Measurements from ENCODE around the gene MBP.

The MBP gene

GRCh38 chr18:77134611-77135010 is 2.0 kb upstream of the MBP start:
- Histone ChIP-seq H3K9me3 (ENCODE audit: control extremely low read depth in 1 of 5, control insufficient read depth in 4 of 5, insufficient read depth in 2 of 5, low read depth in 1 of 5, low read length in 4 of 5) (no peaks in the 10 kb centered on the region), H3K27ac (ENCODE audit: insufficient read depth in 1 of 2, low read depth in 1 of 2, low read length in 2 of 2, poor library complexity in 1 of 2, severe bottlenecking in 2 of 2) (no peak overlapping the region), H3K27me3 (replicated peaks in 2 of 5; ENCODE audit: control insufficient read depth in 4 of 5, insufficient read depth in 5 of 5, low read length in 4 of 5) (no peaks in the 10 kb centered on the region), H3K36me3 (ENCODE audit: control insufficient read depth in 4 of 4, insufficient read depth in 4 of 4, low read length in 3 of 4) (peaks cover 0 to 4% (median 0%) of the 10 kb centered on the region in 4 experiments), H3K4me1 (ENCODE audit: control extremely low read depth in 1 of 4, control insufficient read depth in 4 of 4, insufficient read depth in 4 of 4, low read length in 3 of 4) (peaks cover 8 to 53% (median 43%) of the 10 kb centered on the region in 4 experiments), H3K4me3 (ENCODE audit: control insufficient read depth in 1 of 7, extremely low read depth in 1 of 7, insufficient read depth in 4 of 7, low read depth in 2 of 7, low read length in 6 of 7) (peak overlapping the region in 1 of 7 experiments; percentile 1)
- ChIA-PET POLR2A (interaction anchor here (1.1 kb wide), 1 partner anchor 20 kb away, joined by 3 read pairs; no protein-coding TSS in a partner anchor), CTCF (interaction anchor here (0.6 to 7.5 kb wide), 9 partner anchors 9 to 136 kb away, joined by 3 to 57 read pairs (median 4); no protein-coding TSS in a partner anchor)
- no peak for DNase-seq
- WGBS (ENCODE audit: insufficient coverage): 88% methylated on average over 3 of the region's 4 CpGs

- ChIA-PET CTCF (interaction anchor here (0.6 to 7.5 kb wide), 14 partner anchors 10 to 135 kb away, joined by 3 to 57 read pairs (median 3); no protein-coding TSS in a partner anchor), POLR2A (interaction anchor here (0.7 to 1.3 kb wide), 3 partner anchors 19 to 76 kb away, joined by 3 to 4 read pairs (median 3); no protein-coding TSS in a partner anchor)
- peaks cover 0 to 4% (median 2%) of the 10 kb centered on the region in 4 experiments for H3K36me3 ChIP-seq (ENCODE audit: control insufficient read depth in 4 of 4, insufficient read depth in 4 of 4, low read length in 3 of 4)
- WGBS (ENCODE audit: insufficient coverage): 24% methylated on average over 8 of the region's 12 CpGs
- H3K27me3 ChIP-seq (replicated peaks in 2 of 5; ENCODE audit: control insufficient read depth in 4 of 5, insufficient read depth in 5 of 5, low read length in 4 of 5): no peaks in the 10 kb centered on the region
- peak overlapping the region in 4 of 7 experiments; percentile 1 to 86 (median 81) for H3K4me3 ChIP-seq (ENCODE audit: control insufficient read depth in 1 of 7, extremely low read depth in 1 of 7, insufficient read depth in 4 of 7, low read depth in 2 of 7, low read length in 6 of 7)
- DNase-seq: peak; percentile 61 to 82 (median 80)
- no peaks in the 10 kb centered on the region for H3K9me3 ChIP-seq (ENCODE audit: control extremely low read depth in 1 of 5, control insufficient read depth in 4 of 5, insufficient read depth in 2 of 5, low read depth in 1 of 5, low read length in 4 of 5)
- peak overlapping the region in 1 of 2 experiments; percentile 87 for H3K27ac ChIP-seq (ENCODE audit: insufficient read depth in 1 of 2, low read depth in 1 of 2, low read length in 2 of 2, poor library complexity in 1 of 2, severe bottlenecking in 2 of 2)
- H3K4me1 ChIP-seq (ENCODE audit: control extremely low read depth in 1 of 4, control insufficient read depth in 4 of 4, insufficient read depth in 4 of 4, low read length in 3 of 4): peaks cover 13 to 60% (median 49%) of the 10 kb centered on the region in 4 experiments
These were observed 1.4 kb upstream of the MBP start for GRCh38 chr18:77133835-77134496.

GRCh38 chr18:77133051-77133834 is 660 bp upstream of the MBP start:
- peak in 1 of 3 donors; percentile 63 for DNase-seq
- ChIA-PET POLR2A (interaction anchor here (0.7 to 3.0 kb wide), 6 partner anchors 9 to 77 kb away, joined by 3 to 24 read pairs (median 3); no protein-coding TSS in a partner anchor), CTCF (interaction anchor here (0.6 to 7.5 kb wide), 17 partner anchors 8 to 78 kb away, joined by 3 to 57 read pairs (median 4); no protein-coding TSS in a partner anchor)
- Histone ChIP-seq H3K4me1 (ENCODE audit: control extremely low read depth in 1 of 4, control insufficient read depth in 4 of 4, insufficient read depth in 4 of 4, low read length in 3 of 4) (peaks cover 18 to 67% (median 54%) of the 10 kb centered on the region in 4 experiments), H3K36me3 (ENCODE audit: control insufficient read depth in 4 of 4, insufficient read depth in 4 of 4, low read length in 3 of 4) (peaks cover 0 to 4% (median 2%) of the 10 kb centered on the region in 4 experiments), H3K27me3 (replicated peaks in 2 of 5; ENCODE audit: control insufficient read depth in 4 of 5, insufficient read depth in 5 of 5, low read length in 4 of 5) (no peaks in the 10 kb centered on the region), H3K9me3 (ENCODE audit: control extremely low read depth in 1 of 5, control insufficient read depth in 4 of 5, insufficient read depth in 2 of 5, low read depth in 1 of 5, low read length in 4 of 5) (no peaks in the 10 kb centered on the region), H3K4me3 (ENCODE audit: control insufficient read depth in 1 of 7, extremely low read depth in 1 of 7, insufficient read depth in 4 of 7, low read depth in 2 of 7, low read length in 6 of 7) (peak overlapping the region; percentile 62 to 86 (median 78)), H3K27ac (ENCODE audit: insufficient read depth in 1 of 2, low read depth in 1 of 2, low read length in 2 of 2, poor library complexity in 1 of 2, severe bottlenecking in 2 of 2) (peak overlapping the region in 1 of 2 experiments; percentile 87)
- 33% methylated on average over 30 of the region's 44 CpGs for WGBS (ENCODE audit: insufficient coverage)

GRCh38 chr18:77131652-77132368 is 773 bp downstream of the MBP start:
- Histone ChIP-seq H3K27me3 (replicated peaks in 2 of 5; ENCODE audit: control insufficient read depth in 4 of 5, insufficient read depth in 5 of 5, low read length in 4 of 5) (no peaks in the 10 kb centered on the region), H3K27ac (ENCODE audit: insufficient read depth in 1 of 2, low read depth in 1 of 2, low read length in 2 of 2, poor library complexity in 1 of 2, severe bottlenecking in 2 of 2) (peak overlapping the region; percentile 72 to 87), H3K4me3 (ENCODE audit: control insufficient read depth in 1 of 7, extremely low read depth in 1 of 7, insufficient read depth in 4 of 7, low read depth in 2 of 7, low read length in 6 of 7) (peak overlapping the region; percentile 62 to 86 (median 78)), H3K36me3 (ENCODE audit: control insufficient read depth in 4 of 4, insufficient read depth in 4 of 4, low read length in 3 of 4) (peaks cover 0 to 4% (median 3%) of the 10 kb centered on the region in 4 experiments), H3K4me1 (ENCODE audit: control extremely low read depth in 1 of 4, control insufficient read depth in 4 of 4, insufficient read depth in 4 of 4, low read length in 3 of 4) (peaks cover 29 to 74% (median 64%) of the 10 kb centered on the region in 4 experiments), H3K9me3 (ENCODE audit: control extremely low read depth in 1 of 5, control insufficient read depth in 4 of 5, insufficient read depth in 2 of 5, low read depth in 1 of 5, low read length in 4 of 5) (no peaks in the 10 kb centered on the region)
- ChIA-PET POLR2A (interaction anchor here (0.5 to 3.0 kb wide), 7 partner anchors 8 to 654 kb away, joined by 3 to 24 read pairs (median 3); no protein-coding TSS in a partner anchor), CTCF (interaction anchor here (0.8 to 7.5 kb wide), 13 partner anchors 9 to 80 kb away, joined by 3 to 57 read pairs (median 5); no protein-coding TSS in a partner anchor)
- 0% methylated on average over 69 of the region's 76 CpGs for WGBS (ENCODE audit: insufficient coverage)
- DNase-seq: peak in 1 of 3 donors; percentile 53

- peaks cover 35 to 78% (median 69%) of the 10 kb centered on the region in 4 experiments for H3K4me1 ChIP-seq (ENCODE audit: control extremely low read depth in 1 of 4, control insufficient read depth in 4 of 4, insufficient read depth in 4 of 4, low read length in 3 of 4)
- ChIA-PET CTCF (interaction anchor here (0.7 to 7.5 kb wide), 12 partner anchors 10 to 130 kb away, joined by 3 to 57 read pairs (median 5); no protein-coding TSS in a partner anchor), POLR2A (interaction anchor here (0.5 to 3.0 kb wide), 6 partner anchors 10 to 653 kb away, joined by 3 to 24 read pairs (median 4); no protein-coding TSS in a partner anchor)
- H3K27me3 ChIP-seq (replicated peaks in 2 of 5; ENCODE audit: control insufficient read depth in 4 of 5, insufficient read depth in 5 of 5, low read length in 4 of 5): no peaks in the 10 kb centered on the region
- H3K9me3 ChIP-seq (ENCODE audit: control extremely low read depth in 1 of 5, control insufficient read depth in 4 of 5, insufficient read depth in 2 of 5, low read depth in 1 of 5, low read length in 4 of 5): no peaks in the 10 kb centered on the region
- H3K4me3 ChIP-seq (ENCODE audit: control insufficient read depth in 1 of 7, extremely low read depth in 1 of 7, insufficient read depth in 4 of 7, low read depth in 2 of 7, low read length in 6 of 7): peak overlapping the region; percentile 62 to 86 (median 78)
- WGBS (ENCODE audit: insufficient coverage): 0% methylated on average over 21 of the region's 31 CpGs
- DNase-seq: peak in 2 of 3 donors; percentile 50 to 74
- peaks cover 0 to 4% (median 3%) of the 10 kb centered on the region in 4 experiments for H3K36me3 ChIP-seq (ENCODE audit: control insufficient read depth in 4 of 4, insufficient read depth in 4 of 4, low read length in 3 of 4)
- H3K27ac ChIP-seq (ENCODE audit: insufficient read depth in 1 of 2, low read depth in 1 of 2, low read length in 2 of 2, poor library complexity in 1 of 2, severe bottlenecking in 2 of 2): peak overlapping the region; percentile 72 to 87
These were observed 1.4 kb downstream of the MBP start for GRCh38 chr18:77131100-77131651.
